ENCODE results near the gene HMGCS1. TPM values are rescaled to one million over a fixed set of nuclear protein-coding genes. Genes with fewer than 3 reads are reported as not detected.

The HMGCS1 gene
- total and polyA plus RNA-seq, 2 of the 13 experiments (the other 11 are each of a cell fraction or from before 2014, with no cell fraction given), result 56.8 to 318 TPM

DNA sequence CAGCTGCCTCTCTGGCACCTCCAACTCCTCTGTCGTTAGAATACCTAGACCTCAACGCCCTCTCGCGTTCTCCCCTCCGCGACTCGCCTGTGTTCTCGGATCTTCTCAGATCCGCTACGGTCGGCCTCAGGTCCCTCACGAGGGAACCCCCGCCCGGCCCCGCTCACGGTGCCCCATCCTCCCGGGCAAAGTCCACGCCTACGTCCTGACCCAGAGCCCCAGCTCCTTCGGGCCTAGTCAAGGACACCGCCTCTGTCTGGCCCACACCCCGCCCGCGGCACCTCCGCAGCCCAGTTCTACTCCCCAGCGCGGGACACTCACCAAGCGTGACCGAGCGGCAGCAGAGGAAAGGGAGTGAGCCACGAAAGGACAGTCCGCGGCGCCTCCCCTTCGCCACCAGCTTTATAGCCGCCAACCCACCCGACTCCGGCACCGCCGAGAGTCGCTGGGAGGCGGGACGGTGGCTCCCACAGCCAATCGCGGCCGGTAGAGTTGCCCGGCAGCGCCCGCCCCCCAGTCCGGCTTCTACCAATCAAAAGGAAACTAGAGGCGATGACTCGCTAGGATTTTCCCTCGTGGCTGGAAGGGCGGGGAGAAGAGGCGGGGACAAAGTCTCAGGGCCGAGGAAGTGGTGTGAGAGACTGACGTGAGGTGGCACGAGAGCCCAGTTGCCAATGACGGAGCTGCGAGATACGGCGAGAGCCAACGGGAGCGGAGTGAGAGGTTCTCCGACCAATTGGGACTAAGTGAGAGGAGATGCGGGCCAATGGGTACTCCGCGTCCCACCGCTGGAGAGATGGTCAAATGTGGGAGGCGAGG lies at the start of gene HMGCS1 (continued):
- TF ChIP-seq ZNF615 (CRISPR knock-in tag; IDR thresholded peaks at IDR 0.05; ENCODE audit: borderline replicate concordance) (no peak), HOXA3 (CRISPR knock-in tag; IDR thresholded peaks at IDR 0.05) (peak; percentile 75; the same call in 1 of the 2 replicates), FOXK1 (CRISPR knock-in tag; IDR thresholded peaks at IDR 0.05; ENCODE audit: borderline replicate concordance, low read depth) (peak; percentile 41; the same call in 1 of the 2 replicates), NFYC (CRISPR knock-in tag; IDR thresholded peaks at IDR 0.05) (peak; percentile 98), ZNF749 (CRISPR knock-in tag; IDR thresholded peaks at IDR 0.05; ENCODE audit: borderline replicate concordance) (peak; percentile 42; the same call in 1 of the 2 replicates), RBAK (CRISPR knock-in tag; IDR thresholded peaks at IDR 0.05) (no peak), KAT8 (CRISPR knock-in tag; IDR thresholded peaks at IDR 0.05) (peak; percentile 59; the same call in 1 of the 2 replicates), SNRNP70 (IDR thresholded peaks at IDR 0.05; ENCODE audit: low read depth, low read length) (no peak), POLR2AphosphoS2 (IDR thresholded peaks at IDR 0.05; ENCODE audit: low read depth, low read length) (peak; percentile 83; the same call in 1 of the 2 replicates), ZNF18 (CRISPR knock-in tag; IDR thresholded peaks at IDR 0.05; ENCODE audit: insufficient replicate concordance) (peak; percentile 75), SP140L (CRISPR knock-in tag; IDR thresholded peaks at IDR 0.05; ENCODE audit: borderline replicate concordance) (peak; percentile 27; the same call in 1 of the 2 replicates), SMYD3 (CRISPR knock-in tag; IDR thresholded peaks at IDR 0.05) (no peak), AKAP8 (CRISPR knock-in tag; IDR thresholded peaks at IDR 0.05) (no peak), SRSF9 (IDR thresholded peaks at IDR 0.05; ENCODE audit: borderline replicate concordance, insufficient read depth, low read depth, low read length, poor library complexity, severe bottlenecking) (no peak), ZNF484 (CRISPR knock-in tag; IDR thresholded peaks at IDR 0.05; ENCODE audit: borderline replicate concordance, low read depth) (no peak), TBX2 (CRISPR knock-in tag; IDR thresholded peaks at IDR 0.05; ENCODE audit: borderline replicate concordance) (peak; percentile 91), ZNF552 (CRISPR knock-in tag; IDR thresholded peaks at IDR 0.05; ENCODE audit: borderline replicate concordance) (peak; percentile 55; the same call in 1 of the 2 replicates), THRA (CRISPR knock-in tag; IDR thresholded peaks at IDR 0.05; ENCODE audit: borderline replicate concordance) (0 out of 2 replicates have a peak, but pooled peaks have one; percentile 22), FOXA3 (CRISPR knock-in tag; IDR thresholded peaks at IDR 0.05) (peak; percentile 12; the same call in 1 of the 2 replicates), ZBTB20 (CRISPR knock-in tag; IDR thresholded peaks at IDR 0.05; ENCODE audit: borderline replicate concordance, low read depth) (0 out of 2 replicates have a peak, but pooled peaks have one; percentile 48), MIXL1 (CRISPR knock-in tag; IDR thresholded peaks at IDR 0.05) (no peak), SALL2 (CRISPR knock-in tag; IDR thresholded peaks at IDR 0.05) (no peak)
- TF ChIP-seq, protein P1, sequence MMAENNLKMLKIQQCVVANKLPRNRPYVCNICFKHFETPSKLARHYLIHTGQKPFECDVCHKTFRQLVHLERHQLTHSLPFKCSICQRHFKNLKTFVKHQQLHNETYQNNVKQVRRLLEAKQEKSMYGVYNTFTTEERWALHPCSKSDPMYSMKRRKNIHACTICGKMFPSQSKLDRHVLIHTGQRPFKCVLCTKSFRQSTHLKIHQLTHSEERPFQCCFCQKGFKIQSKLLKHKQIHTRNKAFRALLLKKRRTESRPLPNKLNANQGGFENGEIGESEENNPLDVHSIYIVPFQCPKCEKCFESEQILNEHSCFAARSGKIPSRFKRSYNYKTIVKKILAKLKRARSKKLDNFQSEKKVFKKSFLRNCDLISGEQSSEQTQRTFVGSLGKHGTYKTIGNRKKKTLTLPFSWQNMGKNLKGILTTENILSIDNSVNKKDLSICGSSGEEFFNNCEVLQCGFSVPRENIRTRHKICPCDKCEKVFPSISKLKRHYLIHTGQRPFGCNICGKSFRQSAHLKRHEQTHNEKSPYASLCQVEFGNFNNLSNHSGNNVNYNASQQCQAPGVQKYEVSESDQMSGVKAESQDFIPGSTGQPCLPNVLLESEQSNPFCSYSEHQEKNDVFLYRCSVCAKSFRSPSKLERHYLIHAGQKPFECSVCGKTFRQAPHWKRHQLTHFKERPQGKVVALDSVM (CRISPR knock-in tag; IDR thresholded peaks at IDR 0.05), result peak; percentile 30; the same call in 1 of the 2 replicates
- TF ChIP-seq, protein P2, sequence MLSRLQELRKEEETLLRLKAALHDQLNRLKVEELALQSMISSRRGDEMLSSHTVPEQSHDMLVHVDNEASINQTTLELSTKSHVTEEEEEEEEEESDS (CRISPR knock-in tag; IDR thresholded peaks at IDR 0.05; ENCODE audit: borderline replicate concordance), result no peak
